HepG2 (cell line): ENCODE measurements around the gene MOB4. TPM values are rescaled to one million over a fixed set of nuclear protein-coding genes. Genes with fewer than 3 reads are reported as not detected.

Experiments used
- ATAC-seq: fragments of 200-7000 bp; cut with Tn5 transposase; 3 replicates; pipeline ENCODE4 v1.9.1; 2020; ENCODE audit warnings: mild to moderate bottlenecking, moderate library complexity
- BruUV-seq: library from RNA; stranded (reverse); fragments of 400-500 nt; replicated peaks from 2 replicates; lab custom pipeline; 2021; lab: Mats Ljungman, UMichigan
- CTCF ChIA-PET: fragments of 300-600 bp; formaldehyde crosslinking; extraction: SDS; loops from one replicate; lab custom pipeline; 2021; ENCODE audit warnings: low total read pairs, inconsistent platforms, low intra/inter-chr PET ratio; lab: Yijun Ruan, JAX
- POLR2A ChIA-PET: fragments of 350-600 bp; sonication (Branson Sonifier 250); formaldehyde crosslinking; loops from one replicate; lab custom pipeline; 2020; ENCODE audit warnings: antibody characterized with exemption, inconsistent platforms; lab: Yijun Ruan, JAX
- DNase-seq: peaks from one replicate; pipeline ENCODE4 v3.0.0-alpha.2; 2015; ENCODE audit warnings: low spot score
- FAIRE-seq: peaks from 3 replicates; lab custom pipeline; 2011; peaks lifted over from hg19 to GRCh38; lab: Jason Lieb, UNC
- H2AFZ ChIP-seq: one replicate; pipeline ENCODE4 v1.6.1; 2011; ENCODE audit warnings: low read length, inconsistent platforms
- H3K27ac ChIP-seq: fragments of 300-600 bp; 3 replicates; pipeline ENCODE4 v1.8.0; 2011; ENCODE audit warnings: mixed run types, mild to moderate bottlenecking, mixed read lengths, low read length, inconsistent platforms; ENCODE audit not compliant: insufficient read depth; ENCODE audit errors: extremely low read length
- H3K27me3 ChIP-seq, 2 experiments: fragments of 200-600 bp in 1 of 2; 2 replicates in 1 of 2; 3 replicates in 1 of 2; pipeline versions ENCODE4 v1.6.0 to v1.8.0; 2011; ENCODE audit warnings: low read length in 2 of 2, mild to moderate bottlenecking in 2 of 2, moderate library complexity in 2 of 2, inconsistent platforms in 1 of 2; ENCODE audit not compliant: insufficient read depth in 2 of 2, control insufficient read depth in 1 of 2
- H3K36me3 ChIP-seq, 2 experiments: fragments of 200-600 bp in 1 of 2; replicated peaks in 1 of 2; 2 replicates in 1 of 2; 3 replicates in 1 of 2; pipeline versions ENCODE4 v1.5.1 to v1.8.0; 2011; ENCODE audit warnings: low read length in 2 of 2, inconsistent platforms in 1 of 2; ENCODE audit not compliant: insufficient read depth in 2 of 2, control insufficient read depth in 1 of 2
- H3K4me1 ChIP-seq: 2 replicates; pipeline ENCODE4 v1.5.1; 2012; ENCODE audit warnings: low read length, inconsistent platforms; ENCODE audit not compliant: insufficient read depth
- H3K4me2 ChIP-seq: 2 replicates; pipeline ENCODE4 v1.6.0; 2011; ENCODE audit warnings: low read depth, low read length, inconsistent platforms
- H3K4me3 ChIP-seq, 3 experiments: fragments of 200-600 bp in 1 of 3; sonication (generic), shearing (Covaris generic) in 1 of 3; replicated peaks in 1 of 3; 2 replicates each; pipeline ENCODE4 v1.5.1; 2011 to 2016; ENCODE audit warnings: low read length in 3 of 3, inconsistent platforms in 2 of 3, low read depth in 2 of 3, mild to moderate bottlenecking in 2 of 3, control low read depth in 1 of 3, mixed read lengths in 1 of 3; ENCODE audit not compliant: insufficient read depth in 1 of 3
- H3K79me2 ChIP-seq: one replicate; pipeline ENCODE4 v1.6.1; 2011; ENCODE audit warnings: low read length, inconsistent platforms; ENCODE audit not compliant: insufficient read depth
- H3K9ac ChIP-seq: 2 replicates; pipeline ENCODE4 v1.6.0; 2011; ENCODE audit warnings: mild to moderate bottlenecking, low read depth, low read length, inconsistent platforms; ENCODE audit not compliant: insufficient read depth
- H3K9me3 ChIP-seq: 2 replicates; pipeline ENCODE4 v1.5.1; 2012; ENCODE audit warnings: mild to moderate bottlenecking, low read length
- H4K20me1 ChIP-seq: 2 replicates; pipeline ENCODE4 v1.6.0; 2011; ENCODE audit warnings: inconsistent platforms, mild to moderate bottlenecking, low read length, moderate library complexity; ENCODE audit not compliant: insufficient read depth
- ATF7 ChIP-seq, 2 experiments: fragments of 450-650 bp in 1 of 2; sonication (generic) in 1 of 2; formaldehyde crosslinking in 1 of 2; IDR thresholded peaks; 2 replicates each; pipeline versions ENCODE4 v1.4.0 to v1.6.1; 2016 to 2020; ENCODE audit warnings: antibody characterized with exemption in 1 of 2, mild to moderate bottlenecking in 1 of 2, missing genetic modification reagents in 1 of 2
- MAFF ChIP-seq: IDR thresholded peaks from 2 replicates; pipeline ENCODE4 v1.6.1; 2011; ENCODE audit warnings: low read depth, low read length, improper control_type of control experiment
- MAFK ChIP-seq, 2 experiments: IDR thresholded peaks in 1 of 2; conservative IDR thresholded peaks in 1 of 2; 2 replicates each; pipeline ENCODE4 v1.6.1; 2011; ENCODE audit warnings: improper control_type of control experiment in 2 of 2, low read length in 2 of 2
- NFE2 ChIP-seq: sonication (generic); formaldehyde crosslinking; IDR thresholded peaks from 2 replicates; pipeline ENCODE4 v1.4.0; 2020; ENCODE audit warnings: missing genetic modification reagents
- U2AF1 ChIP-seq: fragments of 200-400 bp; formaldehyde crosslinking; optimal IDR thresholded peaks from 2 replicates; pipeline ENCODE3; 2017; ENCODE audit warnings: mild to moderate bottlenecking, low read depth, low read length
- ZFP41 ChIP-seq: sonication (generic); formaldehyde crosslinking; IDR thresholded peaks from 2 replicates; pipeline ENCODE4 v1.4.0; 2020; ENCODE audit warnings: mild to moderate bottlenecking, missing genetic modification reagents, borderline replicate concordance
- ZMAT3 ChIP-seq: sonication (generic); formaldehyde crosslinking; conservative IDR thresholded peaks from 2 replicates; pipeline ENCODE4 v1.7.0; 2021; ENCODE audit warnings: missing genetic modification reagents
- ZNF607 ChIP-seq: sonication (generic); formaldehyde crosslinking; IDR thresholded peaks from 2 replicates; pipeline ENCODE4 v1.5.1; 2020; ENCODE audit warnings: missing genetic modification reagents, mild to moderate bottlenecking, borderline replicate concordance
- WGBS: methylation state at CpG from one replicate; pipeline ENCODE4 v1.1.6; 2017; ENCODE audit warnings: low lambda C conversion rate; 5-methylcytosine and 5-hydroxymethylcytosine counted together
- in situ Hi-C: cut with HindIII; loops from 2 replicates; pipeline ENCODE4 v1.10.0; 2017; ENCODE audit warnings: low pct_unique_long_range_greater_than_20kb; ENCODE audit not compliant: extremely low pct_ligation_motif_present
- intact Hi-C: fragments of 100-400 bp; cut with micrococcal nuclease; formaldehyde crosslinking; loops from one replicate; pipeline ENCODE4 v1.10.0; 2022; ENCODE audit not compliant: unreplicated experiment
- polyA plus RNA-seq, 8 experiments: library from polyadenylated mRNA; depleted of rRNA in 3 of 8; stranded (reverse) in 7 of 8; unstranded in 1 of 8; fragments of >200 nt; fragmentation: Illumina TruSeq in 4 of 8; extraction: Trizol in 4 of 8; gene quantifications; 2 replicates each; pipeline versions ENCODE4 v1.2.1 to v1.2.3, GENCODE V29; 2011 to 2016; ENCODE audit warnings: low read depth in 4 of 8, missing spikeins in 1 of 8, mixed read lengths in 1 of 8; ENCODE audit not compliant: insufficient read depth in 1 of 8
- total RNA-seq, 5 experiments: library from RNA; depleted of rRNA; stranded (reverse); fragments of >200 nt; fragmentation: Illumina TruSeq; extraction: Trizol; gene quantifications; 2 replicates each; pipeline ENCODE4 v1.2.3, GENCODE V29; 2016; ENCODE audit warnings: low read depth in 1 of 5
- TF ChIP-seq, protein P1 (sequence below): sonication (generic); formaldehyde crosslinking; IDR thresholded peaks from 2 replicates; pipeline ENCODE4 v1.9.0; 2022; ENCODE audit warnings: missing genetic modification reagents, mild to moderate bottlenecking, borderline replicate concordance

MOB4 gene
- total and polyA plus RNA-seq, 2 of the 13 experiments (the other 11 are each of a cell fraction or from before 2014, with no cell fraction given): 35.7 to 38.6 TPM

DNA sequence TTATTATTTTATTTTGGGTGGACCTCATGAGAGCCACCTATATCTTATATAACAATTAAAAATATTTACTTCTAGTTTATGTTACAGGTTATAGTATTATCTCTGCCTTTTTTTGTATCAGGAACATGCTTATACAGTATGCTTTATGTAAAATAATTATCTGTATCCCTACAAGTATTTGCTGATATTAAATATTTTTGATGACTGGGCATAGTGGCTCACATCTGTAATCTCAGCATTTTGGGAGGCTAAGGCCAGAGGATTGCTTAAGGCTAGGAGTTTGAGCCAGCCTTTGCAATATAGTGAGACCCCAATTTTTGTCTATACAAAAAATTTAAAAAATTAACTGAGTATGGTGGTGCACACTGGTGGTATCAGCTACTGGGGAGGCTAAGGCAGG, 39.6 kb downstream of the MOB4 start:
- peaks cover 2 to 28% of the 10 kb centered on the region in 2 experiments for H3K36me3 ChIP-seq
- FAIRE-seq: no peak
- intact Hi-C loops (no loop called here), in situ Hi-C loops (no loop called here)
- H4K20me1 ChIP-seq: no peaks in the 10 kb centered on the region
- ChIA-PET CTCF (no interaction called here), POLR2A (interaction anchor here (1.2 kb wide), 1 partner anchor 39 kb away, joined by 3 read pairs; the partner anchor contains the start of gene MOB4)
- no peak for ATAC-seq
- no peak overlapping the region for H3K4me2 ChIP-seq
- no peaks in the 10 kb centered on the region for H3K4me1 ChIP-seq
- H3K79me2 ChIP-seq: no peaks in the 10 kb centered on the region
- no peak overlapping the region for H3K27ac ChIP-seq
- no peak overlapping the region for H3K4me3 ChIP-seq
- H2AFZ ChIP-seq: no peak overlapping the region
- DNase-seq: no peak
- H3K27me3 ChIP-seq: no peaks in the 10 kb centered on the region
- BruUV-seq: no TSS peak
- no peak overlapping the region for H3K9ac ChIP-seq
- no peak for TF ChIP-seq NFE2 (CRISPR knock-in tag)
- TF ChIP-seq, protein P1, sequence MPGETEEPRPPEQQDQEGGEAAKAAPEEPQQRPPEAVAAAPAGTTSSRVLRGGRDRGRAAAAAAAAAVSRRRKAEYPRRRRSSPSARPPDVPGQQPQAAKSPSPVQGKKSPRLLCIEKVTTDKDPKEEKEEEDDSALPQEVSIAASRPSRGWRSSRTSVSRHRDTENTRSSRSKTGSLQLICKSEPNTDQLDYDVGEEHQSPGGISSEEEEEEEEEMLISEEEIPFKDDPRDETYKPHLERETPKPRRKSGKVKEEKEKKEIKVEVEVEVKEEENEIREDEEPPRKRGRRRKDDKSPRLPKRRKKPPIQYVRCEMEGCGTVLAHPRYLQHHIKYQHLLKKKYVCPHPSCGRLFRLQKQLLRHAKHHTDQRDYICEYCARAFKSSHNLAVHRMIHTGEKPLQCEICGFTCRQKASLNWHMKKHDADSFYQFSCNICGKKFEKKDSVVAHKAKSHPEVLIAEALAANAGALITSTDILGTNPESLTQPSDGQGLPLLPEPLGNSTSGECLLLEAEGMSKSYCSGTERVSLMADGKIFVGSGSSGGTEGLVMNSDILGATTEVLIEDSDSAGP (CRISPR knock-in tag): no peak
- TF ChIP-seq MAFF: peak; percentile 80
- TF ChIP-seq MAFK (conservative IDR thresholded peaks at IDR 0.05 in 1 of 2, IDR thresholded peaks at IDR 0.05 in 1 of 2; ENCODE audit: low read length in 2 of 2): peak; percentile 79 to 86
- no peak for TF ChIP-seq ZNF607 (CRISPR knock-in tag)
- no peak for TF ChIP-seq ZFP41 (CRISPR knock-in tag)
- TF ChIP-seq U2AF1: no peak
- H3K9me3 ChIP-seq: no peaks in the 10 kb centered on the region

DNA sequence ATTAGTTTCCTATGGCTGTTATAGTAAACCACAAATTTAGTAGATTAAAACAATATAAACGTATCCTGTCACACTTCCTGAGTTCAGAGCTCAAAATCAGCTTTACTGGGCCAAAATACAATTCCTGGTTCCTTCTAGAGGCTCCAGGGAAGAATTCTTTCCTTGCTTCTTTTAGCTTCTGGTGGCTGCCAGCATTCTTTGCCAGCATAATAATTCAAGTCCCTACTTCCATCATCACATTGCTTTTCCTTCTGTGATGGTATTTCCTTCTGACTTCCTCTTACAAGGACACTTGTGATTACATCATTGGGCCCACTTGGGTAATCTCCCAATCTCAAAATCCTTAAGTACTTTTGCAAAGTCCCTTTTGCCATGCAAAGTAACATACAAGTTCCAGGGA, 40.6 kb downstream of the MOB4 start:
- intact Hi-C loops (no loop called here), in situ Hi-C loops (no loop called here)
- no peaks in the 10 kb centered on the region for H4K20me1 ChIP-seq
- TF ChIP-seq ZMAT3 (no peak), ATF7 (IDR thresholded peaks at IDR 0.05) (peak; percentile 39; the same call in 1 of the 2 replicates), ATF7 (CRISPR knock-in tag; IDR thresholded peaks at IDR 0.05) (no peak)
- BruUV-seq: TSS peak; percentile 9
- no peaks in the 10 kb centered on the region for H3K4me1 ChIP-seq
- DNase-seq: no peak
- no peak overlapping the region for H2AFZ ChIP-seq
- ChIA-PET POLR2A (no interaction called here), CTCF (no interaction called here)
- ATAC-seq: no peak
- no peak overlapping the region for H3K27ac ChIP-seq
- no peaks in the 10 kb centered on the region for H3K79me2 ChIP-seq
- H3K9ac ChIP-seq: no peak overlapping the region
- H3K4me3 ChIP-seq: no peak overlapping the region
- H3K9me3 ChIP-seq: no peaks in the 10 kb centered on the region
- FAIRE-seq: no peak
- H3K27me3 ChIP-seq: no peaks in the 10 kb centered on the region
- H3K4me2 ChIP-seq: no peak overlapping the region
- H3K36me3 ChIP-seq: peaks cover 2 to 18% of the 10 kb centered on the region in 2 experiments
- WGBS: 97% methylated on average over 1 of the region's 1 CpG
